GM23338 (cell line): ENCODE results near the gene KRT83. TPM values are rescaled to one million over a fixed set of nuclear protein-coding genes. Genes with fewer than 3 reads are reported as not detected.

Experiments used
- ATAC-seq: fragments of 200-7000 bp; cut with Tn5 transposase; 3 replicates; pipeline ENCODE4 v1.9.1; 2020
- DNase-seq: peaks from one replicate; pipeline ENCODE4 v3.0.0-alpha.2; 2015; ENCODE audit warnings: low spot score
- H2AFZ ChIP-seq: fragments of 200-600 bp; sonication (generic); 2 replicates; pipeline ENCODE4 v1.8.0; 2016; ENCODE audit warnings: antibody characterized with exemption, mild to moderate bottlenecking, moderate library complexity
- H3F3A ChIP-seq: fragments of 200-600 bp; sonication (generic); replicated peaks from 2 replicates; pipeline ENCODE4 v1.8.0; 2017; ENCODE audit warnings: antibody characterized with exemption, mixed run types, low read depth
- H3K27ac ChIP-seq: fragments of 200-600 bp; sonication (generic); 2 replicates; pipeline ENCODE4 v1.6.1; 2016; ENCODE audit warnings: low read depth
- H3K27me3 ChIP-seq: fragments of 200-600 bp; sonication (generic); 2 replicates; pipeline ENCODE4 v1.8.0; 2016; ENCODE audit warnings: mild to moderate bottlenecking, mixed run types, moderate library complexity; ENCODE audit not compliant: insufficient read depth
- H3K36me3 ChIP-seq: fragments of 200-600 bp; sonication (generic); 2 replicates; pipeline ENCODE4 v1.8.0; 2016; ENCODE audit warnings: mild to moderate bottlenecking; ENCODE audit not compliant: insufficient read depth
- H3K4me1 ChIP-seq: fragments of 200-600 bp; sonication (generic); 2 replicates; pipeline ENCODE4 v1.8.0; 2016; ENCODE audit warnings: mild to moderate bottlenecking, moderate library complexity; ENCODE audit not compliant: insufficient read depth
- H3K4me2 ChIP-seq: fragments of 200-600 bp; sonication (generic); 2 replicates; pipeline ENCODE4 v1.7.1; 2017; ENCODE audit warnings: mixed run types
- H3K4me3 ChIP-seq: fragments of 200-600 bp; sonication (generic); 2 replicates; pipeline ENCODE4 v1.6.1; 2016; ENCODE audit warnings: mixed run types
- H3K79me2 ChIP-seq: fragments of 200-600 bp; sonication (generic); replicated peaks from 2 replicates; pipeline ENCODE4 v1.8.0; 2017; ENCODE audit warnings: mild to moderate bottlenecking; ENCODE audit not compliant: insufficient read depth
- H3K9me2 ChIP-seq: fragments of 200-600 bp; sonication (generic); 2 replicates; pipeline ENCODE4 v1.8.0; 2017; ENCODE audit not compliant: insufficient read depth
- H4K20me1 ChIP-seq: fragments of 200-600 bp; sonication (generic); replicated peaks from 2 replicates; pipeline ENCODE4 v1.8.0; 2017; ENCODE audit warnings: mild to moderate bottlenecking; ENCODE audit not compliant: insufficient read depth
- H3K27ac Mint-ChIP-seq: 2 replicates; pipeline ENCODE4 v1.8.0; 2020; ENCODE audit warnings: inconsistent platforms, mild to moderate bottlenecking, moderate library complexity, mixed read lengths
- H3K27me3 Mint-ChIP-seq: 3 replicates; pipeline ENCODE4 v1.8.0; 2022; ENCODE audit warnings: low read depth, mild to moderate bottlenecking, moderate library complexity, mixed read lengths, inconsistent platforms; ENCODE audit not compliant: insufficient read depth, poor library complexity
- H3K36me3 Mint-ChIP-seq: 3 replicates; pipeline ENCODE4 v1.8.0; 2021; ENCODE audit warnings: low read depth, mild to moderate bottlenecking, inconsistent platforms, moderate library complexity, mixed read lengths
- H3K4me1 Mint-ChIP-seq: 3 replicates; pipeline ENCODE4 v1.8.0; 2020; ENCODE audit warnings: mild to moderate bottlenecking, inconsistent platforms, mixed read lengths
- H3K4me3 Mint-ChIP-seq: 3 replicates; pipeline ENCODE4 v1.8.0; 2021; ENCODE audit warnings: moderate library complexity, mild to moderate bottlenecking, inconsistent platforms, mixed read lengths
- H3K9me3 Mint-ChIP-seq: 3 replicates; pipeline ENCODE4 v1.8.0; 2020; ENCODE audit warnings: moderate library complexity, mild to moderate bottlenecking, inconsistent platforms, mixed read lengths
- CREB1 ChIP-seq: fragments of 250-450 bp; sonication (Bioruptor Pico); IDR thresholded peaks from 2 replicates; pipeline ENCODE4 v1.5.0; 2020; ENCODE audit warnings: low read depth, mild to moderate bottlenecking, moderate library complexity
- CTCF ChIP-seq, 2 experiments: fragments of 200-600 bp in 1 of 2; sonication (generic) in 1 of 2; conservative IDR thresholded peaks; 2 replicates each; pipeline versions ENCODE4 v1.5.1 to v1.6.1; 2016 to 2017; ENCODE audit warnings: antibody characterized with exemption in 2 of 2, low read depth in 2 of 2, mild to moderate bottlenecking in 2 of 2, moderate library complexity in 1 of 2
- EZH2 ChIP-seq: fragments of 200-600 bp; sonication (generic); IDR thresholded peaks from one replicate; pipeline ENCODE4 v1.8.0; 2017; ENCODE audit warnings: antibody characterized with exemption, mild to moderate bottlenecking, low read depth; ENCODE audit not compliant: unreplicated experiment
- EZH2phosphoT487 ChIP-seq: fragments of 200-600 bp; sonication (generic); IDR thresholded peaks from one replicate; pipeline ENCODE4 v1.8.1; 2018; ENCODE audit warnings: antibody characterized with exemption; ENCODE audit not compliant: unreplicated experiment
- NANOG ChIP-seq: IDR thresholded peaks from 2 replicates; pipeline ENCODE4 v1.6.1; 2016; ENCODE audit warnings: antibody characterized with exemption, borderline replicate concordance
- POLR2AphosphoS5 ChIP-seq: IDR thresholded peaks from 2 replicates; pipeline ENCODE4 v1.6.1; 2016; ENCODE audit warnings: antibody characterized with exemption, low read depth
- REST ChIP-seq: IDR thresholded peaks from one replicate; pipeline ENCODE4 v1.6.1; 2018; ENCODE audit warnings: antibody characterized with exemption; ENCODE audit not compliant: unreplicated experiment
- STAT1 ChIP-seq: IDR thresholded peaks from one replicate; pipeline ENCODE4 v1.6.1; 2016; ENCODE audit warnings: antibody characterized with exemption; ENCODE audit not compliant: unreplicated experiment
- ZNF114 ChIP-seq: fragments of 250-450 bp; sonication (Bioruptor Pico); IDR thresholded peaks from 2 replicates; pipeline ENCODE4 v1.5.0; 2020; ENCODE audit warnings: mild to moderate bottlenecking, moderate library complexity
- ZNF331 ChIP-seq: fragments of 250-450 bp; sonication (Bioruptor Pico); IDR thresholded peaks from 2 replicates; pipeline ENCODE4 v1.5.0; 2020; ENCODE audit warnings: low read depth, mild to moderate bottlenecking, moderate library complexity
- ZNF462 ChIP-seq: fragments of 250-450 bp; sonication (Bioruptor Pico); IDR thresholded peaks from 2 replicates; pipeline ENCODE4 v1.5.0; 2020; ENCODE audit warnings: mild to moderate bottlenecking, moderate library complexity
- polyA plus RNA-seq: library from polyadenylated mRNA; unstranded; fragments of >200 nt; fragmentation: Nextera tagmentation; extraction: Ambion mirVana; gene quantifications from 2 replicates; pipeline ENCODE4 v1.2.1, GENCODE V29; 2016
- total RNA-seq: library from RNA; depleted of rRNA; stranded (reverse); fragments of >200 nt; shearing (Covaris generic); gene quantifications from 2 replicates; pipeline ENCODE4 v1.2.3, GENCODE V29; 2014

KRT83 gene
- total and polyA plus RNA-seq, 2 experiments from 2014 or later = not detected

GRCh38 chr12:52369211-52369610 is 48.0 kb upstream of the KRT83 start:
- TF ChIP-seq CREB1 (CRISPR knock-in tag) = no peak
- no peak for TF ChIP-seq STAT1
- no peak for TF ChIP-seq ZNF462 (CRISPR knock-in tag)
- no peak for TF ChIP-seq EZH2phosphoT487
- Histone ChIP-seq H3F3A (no peaks in the 10 kb centered on the region), H3K79me2 (no peaks in the 10 kb centered on the region), H4K20me1 (no peaks in the 10 kb centered on the region), H3K27me3 (no peaks in the 10 kb centered on the region), H3K4me1 (no peaks in the 10 kb centered on the region), H2AFZ (no peak overlapping the region), H3K4me2 (no peak overlapping the region), H3K9me2 (no peaks in the 10 kb centered on the region), H3K36me3 (no peaks in the 10 kb centered on the region), H3K4me3 (no peak overlapping the region), H3K27ac (no peak overlapping the region)
- no peaks in the 10 kb centered on the region; the same call in 2 of the 3 replicates for H3K36me3 Mint-ChIP-seq
- no peak overlapping the region for H3K27ac Mint-ChIP-seq
- H3K4me3 Mint-ChIP-seq = no peak overlapping the region
- H3K27me3 Mint-ChIP-seq = peaks cover 4% of the 10 kb centered on the region
- DNase-seq (no peak), ATAC-seq (no peak)
- H3K4me1 Mint-ChIP-seq = peaks cover 3% of the 10 kb centered on the region; the same call in 1 of the 3 replicates
- H3K9me3 Mint-ChIP-seq = no peaks in the 10 kb centered on the region

GRCh38 chr12:52368508-52368907 is 47.3 kb upstream of the KRT83 start:
- Mint-ChIP-seq H3K27me3 (peaks cover 4% of the 10 kb centered on the region), H3K27ac (no peak overlapping the region)
- TF ChIP-seq EZH2 = no peak
- no peak for TF ChIP-seq POLR2AphosphoS5
- TF ChIP-seq CTCF (conservative IDR thresholded peaks at IDR 0.05; ENCODE audit: low read depth in 2 of 2) = no peak
- no peak for TF ChIP-seq REST
- no peak for TF ChIP-seq STAT1
- TF ChIP-seq ZNF114 (CRISPR knock-in tag) = no peak
- no peak for TF ChIP-seq ZNF331 (CRISPR knock-in tag)
- TF ChIP-seq NANOG = no peak

More at GRCh38 chr12:52368508-52368907, 47.3 kb upstream of the KRT83 start:
- H3K36me3 Mint-ChIP-seq = no peaks in the 10 kb centered on the region; the same call in 2 of the 3 replicates
- Histone ChIP-seq H3K4me1 (no peaks in the 10 kb centered on the region), H3K79me2 (no peaks in the 10 kb centered on the region), H3F3A (no peaks in the 10 kb centered on the region), H3K4me3 (no peak overlapping the region), H3K27me3 (no peaks in the 10 kb centered on the region), H4K20me1 (no peaks in the 10 kb centered on the region), H3K27ac (no peak overlapping the region), H3K9me2 (no peaks in the 10 kb centered on the region), H3K4me2 (no peak overlapping the region), H2AFZ (no peak overlapping the region), H3K36me3 (no peaks in the 10 kb centered on the region)
- H3K4me1 Mint-ChIP-seq = peaks cover 3% of the 10 kb centered on the region; the same call in 1 of the 3 replicates
- no peak for DNase-seq
- ATAC-seq = no peak
- no peaks in the 10 kb centered on the region for H3K9me3 Mint-ChIP-seq
- H3K4me3 Mint-ChIP-seq = no peak overlapping the region
